SJCRH30 (cell line): ENCODE data around the gene RECQL5. TPM values are rescaled to one million over a fixed set of nuclear protein-coding genes. Genes with fewer than 3 reads are reported as not detected.
A peak's percentile ranks its signal among the peaks of the same experiment; 100 is the strongest.

Experiments used
- DNase-seq, 2 experiments: peaks; one replicate each; pipeline ENCODE4 v3.0.0-alpha.2; 2015 to 2020
- H3K27ac ChIP-seq: fragments of 250-450 bp; sonication (Bioruptor Pico); 2 replicates; pipeline ENCODE4 v1.5.1; 2020; ENCODE audit warnings: mild to moderate bottlenecking, moderate library complexity
- H3K27me3 ChIP-seq: fragments of 250-450 bp; sonication (Bioruptor Pico); 2 replicates; pipeline ENCODE4 v1.5.1; 2020; ENCODE audit warnings: mild to moderate bottlenecking, moderate library complexity
- H3K36me3 ChIP-seq: fragments of 250-450 bp; sonication (Bioruptor Pico); 2 replicates; pipeline ENCODE4 v1.5.1; 2020; ENCODE audit warnings: mild to moderate bottlenecking, moderate library complexity
- H3K4me1 ChIP-seq: fragments of 250-450 bp; sonication (Bioruptor Pico); 2 replicates; pipeline ENCODE4 v1.5.1; 2020; ENCODE audit warnings: mild to moderate bottlenecking, moderate library complexity
- H3K4me3 ChIP-seq: fragments of 250-450 bp; sonication (Bioruptor Pico); 2 replicates; pipeline ENCODE4 v1.5.1; 2020; ENCODE audit warnings: mild to moderate bottlenecking, moderate library complexity
- H3K9me3 ChIP-seq: fragments of 250-450 bp; sonication (Bioruptor Pico); replicated peaks from 2 replicates; pipeline ENCODE4 v1.5.1; 2020; ENCODE audit warnings: mild to moderate bottlenecking, moderate library complexity
- total RNA-seq: library from RNA; depleted of rRNA; stranded (reverse); fragments of >200 nt; shearing (Covaris generic); gene quantifications from 2 replicates; pipeline ENCODE4 v1.2.3, GENCODE V29; 2014

Gene RECQL5
- total RNA-seq, 1 experiment from 2014 or later, result 28.1 TPM

DNA sequence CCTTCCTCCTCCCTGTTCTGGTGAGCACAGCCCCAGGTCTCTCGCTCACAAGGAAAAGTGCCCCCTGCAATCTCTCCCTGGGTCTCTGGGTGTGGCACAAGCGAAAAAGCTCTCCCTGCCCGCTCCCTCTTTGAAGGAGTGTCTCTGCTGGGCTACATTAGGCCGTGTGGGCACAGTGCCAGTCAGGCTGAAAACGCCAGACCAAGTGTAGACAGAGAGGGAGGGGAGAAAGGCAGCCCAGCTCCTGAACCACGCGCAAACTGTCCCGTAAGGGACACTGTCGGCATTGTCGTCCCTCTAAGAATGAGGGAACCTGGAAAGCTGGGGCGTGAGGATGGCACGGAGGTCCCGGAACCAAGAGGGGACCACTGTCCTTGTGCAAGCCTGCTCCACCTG, 29.8 kb downstream of the RECQL5 start:
- H3K9me3 ChIP-seq, result no peaks in the 10 kb centered on the region
- H3K4me1 ChIP-seq, result peaks cover 12% of the 10 kb centered on the region
- no peak overlapping the region for H3K27ac ChIP-seq
- DNase-seq, result no peak
- H3K4me3 ChIP-seq, result no peak overlapping the region
- H3K36me3 ChIP-seq, result no peaks in the 10 kb centered on the region
- H3K27me3 ChIP-seq, result no peaks in the 10 kb centered on the region

DNA sequence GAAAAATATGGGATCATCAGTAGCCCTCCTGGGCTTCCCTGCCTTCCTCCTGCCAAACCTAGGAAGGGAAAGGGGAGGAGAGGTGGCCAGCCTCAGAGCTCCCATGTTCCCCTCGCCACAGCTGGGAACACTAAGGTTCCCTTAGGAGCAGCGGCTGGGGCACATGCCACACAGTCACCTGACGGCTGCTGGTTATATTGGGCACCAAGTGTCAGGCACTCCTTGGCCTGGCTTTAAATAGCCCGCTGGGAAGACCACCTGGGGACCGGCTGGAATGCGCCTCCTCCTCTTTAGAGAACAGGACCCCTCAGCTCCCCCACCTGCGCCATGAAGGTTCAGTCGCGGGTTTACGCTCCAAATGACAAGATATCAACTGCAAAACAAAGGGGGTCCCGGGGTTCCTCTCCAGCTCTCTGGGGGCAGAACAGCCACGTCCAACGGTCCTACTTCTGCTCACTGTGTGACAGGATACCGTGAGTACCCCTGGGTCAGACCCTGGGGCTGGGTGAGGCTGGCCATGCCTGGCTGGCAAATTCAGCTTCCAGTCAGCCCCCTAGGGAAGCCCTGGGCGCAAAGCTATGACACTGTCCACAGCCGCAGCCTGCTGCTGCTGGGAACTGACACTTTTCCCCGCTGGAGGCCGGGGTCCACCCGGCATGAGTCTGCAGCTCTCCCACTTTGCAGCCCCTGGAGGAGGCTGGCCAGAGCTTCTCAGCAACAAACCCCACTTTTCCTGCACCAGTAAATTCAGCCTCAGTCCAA, 30.4 kb downstream of the RECQL5 start:
- no peaks in the 10 kb centered on the region for H3K27me3 ChIP-seq
- H3K4me3 ChIP-seq, result no peak overlapping the region
- no peaks in the 10 kb centered on the region for H3K36me3 ChIP-seq
- H3K4me1 ChIP-seq, result peaks cover 12% of the 10 kb centered on the region
- H3K27ac ChIP-seq, result no peak overlapping the region
- no peak for DNase-seq
- H3K9me3 ChIP-seq, result no peaks in the 10 kb centered on the region

GRCh38 chr17:75635610-75636202, 31.2 kb downstream of the RECQL5 start:
- H3K27ac ChIP-seq, result no peak overlapping the region
- H3K27me3 ChIP-seq, result no peaks in the 10 kb centered on the region
- no peaks in the 10 kb centered on the region for H3K9me3 ChIP-seq
- H3K4me1 ChIP-seq, result peaks cover 12% of the 10 kb centered on the region
- H3K36me3 ChIP-seq, result no peaks in the 10 kb centered on the region
- no peak overlapping the region for H3K4me3 ChIP-seq
- DNase-seq, result no peak

DNA sequence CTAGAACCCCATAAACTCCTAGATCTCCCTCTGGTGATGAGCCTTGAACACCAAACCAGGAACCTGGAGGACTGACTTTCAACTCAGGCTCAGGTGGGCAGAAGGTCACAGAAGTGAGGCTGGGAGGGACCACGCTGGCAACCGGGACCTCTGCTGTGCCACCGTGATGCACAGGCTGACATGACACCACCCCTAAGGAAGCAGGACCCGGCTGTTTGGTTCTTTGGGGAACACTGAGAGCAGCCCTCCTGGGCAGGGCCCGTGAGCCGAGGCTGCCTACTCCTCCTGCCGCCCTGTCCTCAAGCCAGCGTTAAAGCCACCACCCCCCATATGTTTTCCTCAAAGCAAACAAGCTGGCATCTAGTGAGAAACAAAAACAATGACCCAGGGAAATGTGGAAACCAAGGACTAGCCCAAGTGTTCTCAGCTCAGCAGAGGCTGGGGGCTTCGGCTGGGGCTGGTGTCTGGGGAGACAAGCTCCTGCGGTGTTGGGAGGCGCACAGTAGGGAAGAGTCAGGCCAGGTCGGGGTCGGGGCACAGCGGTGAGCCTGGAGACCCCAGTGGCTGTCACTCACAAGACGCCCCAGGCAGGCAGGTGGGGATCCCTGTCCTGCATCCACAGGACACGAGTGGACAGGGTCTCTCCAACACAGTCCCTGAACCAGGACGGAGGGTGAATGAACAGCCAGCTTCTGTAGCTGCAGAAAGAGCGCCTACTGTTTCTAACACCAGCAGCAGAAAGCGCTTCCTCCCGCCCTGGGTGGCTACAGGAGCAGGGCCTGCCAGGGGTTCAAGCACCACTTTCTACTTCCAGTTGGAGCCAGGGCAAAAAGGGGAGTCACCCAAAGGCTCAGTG, 32.0 kb downstream of the RECQL5 start:
- Histone ChIP-seq H3K4me1 (peaks cover 12% of the 10 kb centered on the region), H3K4me3 (no peak overlapping the region), H3K36me3 (no peaks in the 10 kb centered on the region), H3K27me3 (no peaks in the 10 kb centered on the region), H3K27ac (no peak overlapping the region), H3K9me3 (no peaks in the 10 kb centered on the region)
- DNase-seq, result no peak

DNA sequence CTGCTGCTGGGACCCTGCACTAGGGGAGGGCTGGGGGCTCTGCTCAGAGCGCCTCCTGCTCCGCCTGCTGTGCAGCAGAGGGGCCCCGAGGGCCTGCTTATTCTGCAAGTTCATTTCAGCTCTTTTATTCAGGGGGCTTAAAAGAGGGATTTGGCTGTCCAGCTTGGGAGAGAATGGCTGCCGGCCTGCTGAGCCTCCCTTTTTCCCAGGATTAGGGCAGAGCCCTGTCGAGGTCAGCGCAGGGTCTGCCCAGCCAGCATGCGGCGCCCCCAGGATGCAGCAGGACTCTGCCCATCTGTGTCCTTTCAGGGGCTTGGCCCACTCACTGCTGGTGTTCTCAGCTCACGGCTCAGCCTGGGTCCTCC, 32.6 kb downstream of the RECQL5 start:
- no peak for DNase-seq
- no peak overlapping the region for H3K27ac ChIP-seq
- no peaks in the 10 kb centered on the region for H3K36me3 ChIP-seq
- no peaks in the 10 kb centered on the region for H3K27me3 ChIP-seq
- H3K4me1 ChIP-seq, result peaks cover 12% of the 10 kb centered on the region
- H3K4me3 ChIP-seq, result no peak overlapping the region
- no peaks in the 10 kb centered on the region for H3K9me3 ChIP-seq

DNA sequence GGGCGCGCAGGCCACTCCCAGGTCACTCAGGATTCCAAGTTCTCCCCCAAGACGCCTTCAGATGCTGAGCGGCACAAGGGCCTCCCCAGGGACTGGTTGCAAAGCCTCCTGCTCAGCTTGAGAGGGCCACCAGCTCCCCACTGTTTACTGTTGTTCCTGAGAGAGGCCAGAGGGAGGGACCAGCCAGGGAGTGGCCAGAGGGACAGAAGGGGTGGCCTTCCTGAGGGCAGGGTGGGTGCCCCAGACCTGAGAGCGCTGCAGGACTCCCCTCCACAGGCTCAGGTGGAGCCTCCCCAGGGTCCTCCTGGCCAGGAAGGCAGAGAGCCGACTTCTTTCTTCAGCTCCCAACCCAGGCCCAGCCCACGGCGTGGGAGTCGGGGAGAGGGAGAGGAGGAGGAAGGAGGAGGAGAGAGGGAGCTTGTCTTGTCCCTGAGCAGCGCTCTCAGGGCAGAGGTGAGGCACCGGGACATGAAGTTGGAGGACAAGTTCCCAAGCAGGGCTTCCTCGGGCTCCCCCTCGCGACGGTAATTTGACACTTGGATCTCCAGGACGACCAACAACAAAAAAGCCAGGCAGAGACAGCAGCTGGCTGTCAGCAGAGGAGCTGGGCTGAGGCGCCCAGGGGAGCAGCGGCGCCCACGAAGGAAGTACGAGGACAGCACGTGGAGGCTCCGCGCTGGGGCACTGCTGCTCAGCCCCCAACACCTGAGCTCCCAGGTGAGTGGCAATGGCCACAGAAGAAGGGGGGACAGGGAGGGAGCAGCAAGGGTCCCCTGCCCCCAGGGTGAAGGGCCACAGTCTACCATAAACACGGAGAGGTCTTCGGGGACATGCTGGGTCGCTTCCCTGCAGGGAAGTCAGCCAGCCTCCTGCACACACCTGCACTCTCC, 33.2 kb downstream of the RECQL5 start:
- H3K4me1 ChIP-seq, result peaks cover 12% of the 10 kb centered on the region
- peak overlapping the region; percentile 18 for H3K4me3 ChIP-seq
- DNase-seq, result peak; percentile 97 to 98

GRCh38 chr17:75632863-75633485, 34.0 kb downstream of the RECQL5 start, which contains the start of gene SMIM5:
Gene SMIM5, plus strand, starts transcription at chr17:75633434. Its CDS starts 6,768 bp downstream, at chr17:75640202.
- H3K9me3 ChIP-seq, result no peaks in the 10 kb centered on the region
- no peaks in the 10 kb centered on the region for H3K27me3 ChIP-seq
- H3K4me3 ChIP-seq, result peak within 1 kb of the TSS; percentile 18
- peaks cover 12% of the 10 kb centered on the region for H3K4me1 ChIP-seq
- peak; percentile 95 to 96 for DNase-seq
- H3K27ac ChIP-seq, result peak within 1 kb of the TSS; percentile 75
- H3K36me3 ChIP-seq, result no peaks in the 10 kb centered on the region

More for the DNA sequence above, 33.2 kb downstream of the RECQL5 start:
- H3K27ac ChIP-seq, result peak overlapping the region; percentile 75
- H3K9me3 ChIP-seq, result no peaks in the 10 kb centered on the region
- H3K27me3 ChIP-seq, result no peaks in the 10 kb centered on the region
- H3K36me3 ChIP-seq, result no peaks in the 10 kb centered on the region

- peaks cover 13% of the 10 kb centered on the region for H3K4me1 ChIP-seq
- DNase-seq, result no peak
Measured at GRCh38 chr17:75632428-75632827, 34.5 kb downstream of the RECQL5 start.

GRCh38 chr17:75631353-75631752, 35.6 kb downstream of the RECQL5 start:
- Histone ChIP-seq H3K27ac (no peak overlapping the region), H3K36me3 (no peaks in the 10 kb centered on the region), H3K4me3 (no peak overlapping the region), H3K27me3 (no peaks in the 10 kb centered on the region), H3K9me3 (no peaks in the 10 kb centered on the region), H3K4me1 (peaks cover 24% of the 10 kb centered on the region)
- no peak for DNase-seq

More at GRCh38 chr17:75632428-75632827, 34.5 kb downstream of the RECQL5 start:
- Histone ChIP-seq H3K27me3 (no peaks in the 10 kb centered on the region), H3K27ac (no peak overlapping the region), H3K36me3 (no peaks in the 10 kb centered on the region), H3K9me3 (no peaks in the 10 kb centered on the region), H3K4me3 (no peak overlapping the region)

- Histone ChIP-seq H3K9me3 (no peaks in the 10 kb centered on the region), H3K27me3 (no peaks in the 10 kb centered on the region), H3K4me1 (peaks cover 28% of the 10 kb centered on the region), H3K36me3 (no peaks in the 10 kb centered on the region), H3K4me3 (no peak overlapping the region), H3K27ac (no peak overlapping the region)
- DNase-seq, result no peak
Measured at GRCh38 chr17:75630071-75630917, 36.7 kb downstream of the RECQL5 start.

DNA sequence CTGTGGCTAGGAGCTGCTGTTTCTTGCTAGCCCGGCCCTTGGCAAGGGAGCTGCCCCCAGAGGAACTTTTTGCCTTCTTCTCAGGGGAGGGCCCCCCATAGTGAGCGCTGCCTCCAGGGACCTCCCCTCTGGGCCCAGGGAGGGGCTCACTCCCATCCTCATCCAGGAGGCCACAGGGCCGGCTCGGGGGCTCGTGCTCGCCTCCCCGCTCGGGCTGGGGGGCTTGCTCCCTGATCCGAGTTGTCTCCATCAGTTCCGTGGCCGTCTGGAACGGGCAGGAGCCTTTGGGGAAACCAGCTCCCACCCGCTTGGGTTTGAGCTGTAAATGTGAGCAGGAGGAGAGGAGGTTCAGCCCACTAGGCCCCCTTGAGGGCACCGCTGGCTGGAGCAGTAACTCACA, 37.8 kb downstream of the RECQL5 start:
- Histone ChIP-seq H3K27ac (no peak overlapping the region), H3K4me3 (no peak overlapping the region), H3K36me3 (no peaks in the 10 kb centered on the region), H3K9me3 (no peaks in the 10 kb centered on the region), H3K4me1 (peaks cover 24% of the 10 kb centered on the region), H3K27me3 (no peaks in the 10 kb centered on the region)
- no peak for DNase-seq

- no peaks in the 10 kb centered on the region for H3K27me3 ChIP-seq
- DNase-seq, result no peak
- H3K4me1 ChIP-seq, result peaks cover 18% of the 10 kb centered on the region
- no peak overlapping the region for H3K27ac ChIP-seq
- no peak overlapping the region for H3K4me3 ChIP-seq
- H3K9me3 ChIP-seq, result no peaks in the 10 kb centered on the region
- no peaks in the 10 kb centered on the region for H3K36me3 ChIP-seq
Measured at GRCh38 chr17:75628425-75628824, 38.5 kb downstream of the RECQL5 start.

GRCh38 chr17:75627094-75627493, 39.9 kb downstream of the RECQL5 start:
- no peaks in the 10 kb centered on the region for H3K27me3 ChIP-seq
- DNase-seq, result no peak
- no peaks in the 10 kb centered on the region for H3K9me3 ChIP-seq
- no peaks in the 10 kb centered on the region for H3K36me3 ChIP-seq
- H3K4me3 ChIP-seq, result no peak overlapping the region
- peaks cover 16% of the 10 kb centered on the region for H3K4me1 ChIP-seq
- no peak overlapping the region for H3K27ac ChIP-seq
